ENCODE data around the gene CCDC83.
"Not testable (repeated sequence)": the region's sequence is repeated elsewhere in the genome, so short reads cannot be mapped to it uniquely, and the experiment has no call there.

CCDC83 gene

DNA sequence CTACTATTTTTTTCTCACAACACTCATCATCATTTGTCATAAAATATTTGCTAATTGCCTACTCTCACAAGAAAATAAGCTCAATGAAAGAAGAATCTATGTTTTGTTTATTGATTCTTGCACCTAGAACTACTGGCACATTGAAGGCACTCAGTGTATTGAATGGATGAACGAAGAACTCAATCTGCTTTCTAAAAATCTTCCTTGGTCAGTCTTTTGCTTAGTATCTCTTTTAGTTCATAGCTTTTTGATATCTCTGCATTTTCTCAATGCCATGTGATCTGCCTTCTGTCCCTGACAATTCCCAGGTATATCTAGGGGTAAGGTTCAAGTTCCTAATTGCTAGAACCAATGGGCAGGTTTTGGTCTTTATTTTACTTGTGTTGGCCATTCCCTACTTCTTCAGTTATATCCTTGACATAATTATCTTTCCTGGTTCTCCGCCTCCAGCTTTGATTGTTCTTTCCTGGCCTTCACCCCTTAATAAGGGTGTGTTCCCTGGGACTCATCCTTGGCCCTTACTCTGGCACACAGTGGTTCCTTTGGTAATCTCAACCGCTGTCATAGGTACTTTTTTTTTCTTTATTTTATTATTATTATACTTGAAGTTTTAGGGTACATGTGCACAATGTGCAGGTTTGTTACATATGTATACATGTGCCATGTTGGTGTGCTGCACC is 96.4 kb downstream of the CCDC83 start:
- TF ChIP-seq, protein P1, sequence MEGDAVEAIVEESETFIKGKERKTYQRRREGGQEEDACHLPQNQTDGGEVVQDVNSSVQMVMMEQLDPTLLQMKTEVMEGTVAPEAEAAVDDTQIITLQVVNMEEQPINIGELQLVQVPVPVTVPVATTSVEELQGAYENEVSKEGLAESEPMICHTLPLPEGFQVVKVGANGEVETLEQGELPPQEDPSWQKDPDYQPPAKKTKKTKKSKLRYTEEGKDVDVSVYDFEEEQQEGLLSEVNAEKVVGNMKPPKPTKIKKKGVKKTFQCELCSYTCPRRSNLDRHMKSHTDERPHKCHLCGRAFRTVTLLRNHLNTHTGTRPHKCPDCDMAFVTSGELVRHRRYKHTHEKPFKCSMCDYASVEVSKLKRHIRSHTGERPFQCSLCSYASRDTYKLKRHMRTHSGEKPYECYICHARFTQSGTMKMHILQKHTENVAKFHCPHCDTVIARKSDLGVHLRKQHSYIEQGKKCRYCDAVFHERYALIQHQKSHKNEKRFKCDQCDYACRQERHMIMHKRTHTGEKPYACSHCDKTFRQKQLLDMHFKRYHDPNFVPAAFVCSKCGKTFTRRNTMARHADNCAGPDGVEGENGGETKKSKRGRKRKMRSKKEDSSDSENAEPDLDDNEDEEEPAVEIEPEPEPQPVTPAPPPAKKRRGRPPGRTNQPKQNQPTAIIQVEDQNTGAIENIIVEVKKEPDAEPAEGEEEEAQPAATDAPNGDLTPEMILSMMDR (IDR thresholded peaks at IDR 0.05; ENCODE audit: extremely low read depth, missing control alignments) = no peak
- DNase-seq (ENCODE audit: low spot score) = no peak

- DNase-seq (ENCODE audit: low spot score) = not testable (repeated sequence)
Measured at GRCh38 chr11:85952108-85952485, 96.9 kb downstream of the CCDC83 start.

DNA sequence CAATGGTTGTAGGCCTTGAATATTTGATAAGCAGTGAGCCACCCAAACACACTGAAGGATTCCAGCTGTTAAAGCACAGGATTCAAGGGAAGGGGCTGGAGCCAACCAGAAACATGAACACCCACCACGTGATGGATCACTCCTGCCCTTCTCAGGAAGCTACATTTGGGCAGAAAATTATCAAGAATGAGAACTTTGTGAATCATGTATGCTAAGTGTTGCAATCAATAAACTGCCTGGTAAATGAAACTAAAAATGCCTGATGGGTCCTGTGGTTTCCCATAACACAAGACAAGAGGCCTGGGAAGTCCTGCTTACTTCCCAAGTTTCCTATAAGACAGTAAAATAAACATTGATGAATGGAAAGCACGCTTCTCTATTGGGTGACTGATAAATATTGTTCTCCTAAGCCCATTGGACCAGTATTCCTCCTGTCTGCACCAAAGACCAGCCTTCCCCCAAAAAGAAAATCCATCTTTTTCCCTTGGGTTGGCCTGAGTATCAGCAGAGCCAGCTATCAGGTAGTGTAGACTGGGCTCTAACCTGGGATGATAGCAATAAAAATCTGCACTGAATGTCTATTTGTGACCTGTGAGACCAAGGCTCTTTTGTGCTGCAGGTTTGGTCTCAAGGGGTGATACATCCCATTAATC is 98.4 kb downstream of the CCDC83 start:
- TF ChIP-seq, protein P1 (IDR thresholded peaks at IDR 0.05; ENCODE audit: extremely low read depth, missing control alignments) = no peak
- DNase-seq (ENCODE audit: low spot score) = no peak

- no peak for DNase-seq (ENCODE audit: low spot score)
- TF ChIP-seq, protein P1 (IDR thresholded peaks at IDR 0.05; ENCODE audit: extremely low read depth, missing control alignments) = no peak
Measured at GRCh38 chr11:85955531-85955930, 100.3 kb downstream of the CCDC83 start.

DNA sequence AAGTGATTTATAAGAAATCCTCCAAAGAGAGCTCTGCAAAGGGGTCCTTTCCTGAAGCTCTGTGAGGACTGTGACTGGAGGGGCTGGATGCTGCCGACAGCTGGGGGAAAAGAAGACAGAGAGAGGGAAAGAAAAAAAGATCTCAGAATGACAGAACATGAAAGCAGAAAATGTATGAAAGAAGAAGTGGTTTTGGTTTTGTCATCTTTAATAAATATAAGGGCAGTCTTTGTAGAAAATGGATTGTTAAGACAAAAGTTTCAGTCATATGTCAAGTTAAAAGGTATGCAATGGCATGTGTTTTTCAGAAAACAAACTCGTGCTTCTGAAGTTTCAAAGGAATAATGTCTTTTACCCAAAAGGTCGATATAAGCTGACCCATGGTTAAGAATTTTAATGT is 105.5 kb downstream of the CCDC83 start:
- no peak for DNase-seq (ENCODE audit: low spot score)
- TF ChIP-seq, protein P1 (IDR thresholded peaks at IDR 0.05; ENCODE audit: extremely low read depth, missing control alignments) = no peak

GRCh38 chr11:85961130-85961529 is 105.9 kb downstream of the CCDC83 start:
- DNase-seq (ENCODE audit: low spot score) = no peak
- TF ChIP-seq, protein P1 (IDR thresholded peaks at IDR 0.05; ENCODE audit: extremely low read depth, missing control alignments) = no peak

DNA sequence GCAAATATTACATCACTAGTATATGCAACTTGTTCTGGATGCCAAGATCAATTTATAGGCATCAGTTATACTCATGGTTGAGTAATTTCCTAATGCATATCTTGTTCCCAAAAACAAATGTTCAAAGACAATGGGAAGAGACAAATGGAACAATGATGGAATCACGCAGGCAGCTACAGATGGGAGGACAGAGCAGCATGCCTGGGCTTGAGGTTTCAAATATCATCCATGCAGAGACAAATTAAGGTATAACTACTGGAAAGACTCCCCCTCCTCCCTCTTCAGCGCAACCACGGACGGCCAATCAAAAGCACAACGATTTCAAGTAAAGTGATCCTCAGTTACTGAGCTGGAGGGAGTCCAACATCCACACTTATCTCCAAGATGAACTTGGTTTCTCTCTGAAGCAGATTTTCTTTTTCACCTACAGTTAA is 106.8 kb downstream of the CCDC83 start:
- no peak for DNase-seq (ENCODE audit: low spot score)

More for the DNA sequence above, 106.8 kb downstream of the CCDC83 start:
- TF ChIP-seq, protein P1 (IDR thresholded peaks at IDR 0.05; ENCODE audit: extremely low read depth, missing control alignments) = no peak

Measured in GM20000 (cell line).